NCI-H1694 (cell line): ENCODE results near the gene TEPSIN.
A peak's percentile ranks its signal among the peaks of the same experiment; 100 is the strongest.

Source experiments
- DNase-seq: peaks from one replicate; lab custom pipeline; 2025; lab: John Stamatoyannopoulos, UW

The TEPSIN gene, protein sequence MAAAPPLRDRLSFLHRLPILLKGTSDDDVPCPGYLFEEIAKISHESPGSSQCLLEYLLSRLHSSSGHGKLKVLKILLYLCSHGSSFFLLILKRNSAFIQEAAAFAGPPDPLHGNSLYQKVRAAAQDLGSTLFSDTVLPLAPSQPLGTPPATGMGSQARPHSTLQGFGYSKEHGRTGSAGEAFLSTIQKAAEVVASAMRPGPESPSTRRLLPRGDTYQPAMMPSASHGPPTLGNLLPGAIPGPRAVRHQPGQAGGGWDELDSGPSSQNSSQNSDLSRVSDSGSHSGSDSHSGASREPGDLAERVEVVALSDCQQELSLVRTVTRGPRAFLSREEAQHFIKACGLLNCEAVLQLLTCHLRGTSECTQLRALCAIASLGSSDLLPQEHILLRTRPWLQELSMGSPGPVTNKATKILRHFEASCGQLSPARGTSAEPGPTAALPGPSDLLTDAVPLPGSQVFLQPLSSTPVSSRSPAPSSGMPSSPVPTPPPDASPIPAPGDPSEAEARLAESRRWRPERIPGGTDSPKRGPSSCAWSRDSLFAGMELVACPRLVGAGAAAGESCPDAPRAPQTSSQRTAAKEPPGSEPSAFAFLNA

DNA sequence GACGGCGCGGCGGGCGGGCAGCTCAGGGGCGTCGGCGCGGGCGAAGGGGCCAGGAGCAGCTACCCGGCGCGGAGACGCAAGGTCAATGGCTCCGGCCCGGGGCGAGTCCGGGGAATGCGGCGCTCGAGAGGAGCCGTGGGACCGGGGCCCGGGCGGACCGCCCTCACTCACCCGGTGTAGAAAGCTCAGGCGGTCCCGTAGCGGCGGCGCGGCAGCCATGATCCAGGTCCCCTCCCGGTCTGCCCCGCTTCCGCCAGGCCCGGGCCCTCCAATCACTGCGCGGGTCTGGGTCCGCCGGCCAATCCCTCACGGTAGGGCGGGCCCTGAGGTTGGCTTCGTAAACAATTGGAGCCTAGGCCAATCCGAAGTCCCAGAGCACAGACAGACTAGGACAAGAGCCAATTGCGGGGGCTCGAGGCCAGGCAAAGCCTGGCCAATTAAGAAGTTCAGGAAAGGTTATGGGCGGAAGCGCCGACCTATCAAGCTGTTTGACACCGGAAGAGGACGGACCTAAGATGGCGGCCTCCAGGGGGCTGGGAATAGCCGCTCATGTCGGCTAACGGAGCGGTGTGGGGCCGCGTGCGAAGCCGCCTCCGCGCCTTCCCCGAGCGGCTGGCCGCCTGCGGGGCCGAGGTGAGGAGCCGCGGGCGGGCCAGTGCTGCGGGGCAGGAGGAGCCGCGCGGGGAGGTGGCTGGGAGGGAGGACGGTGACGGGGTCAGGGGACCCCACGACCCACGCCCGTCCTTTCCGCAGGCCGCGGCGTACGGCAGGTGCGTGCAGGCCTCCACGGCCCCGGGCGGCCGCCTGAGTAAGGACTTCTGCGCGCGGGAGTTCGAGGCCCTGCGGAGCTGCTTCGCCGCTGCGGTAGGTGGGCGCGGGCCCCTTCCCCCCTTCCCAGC lies at the start of gene TEPSIN, which contains the start of gene NDUFAF8:
Gene TEPSIN, minus strand, starts transcription at position 241 of the 899 bp plus-strand sequence. Its CDS starts 22 bp downstream, at position 219.
Gene NDUFAF8, plus strand, starts transcription at position 504 of the 899 bp plus-strand sequence. Its CDS starts 46 bp downstream, at position 550.
- DNase-seq = peak; percentile 99

DNA sequence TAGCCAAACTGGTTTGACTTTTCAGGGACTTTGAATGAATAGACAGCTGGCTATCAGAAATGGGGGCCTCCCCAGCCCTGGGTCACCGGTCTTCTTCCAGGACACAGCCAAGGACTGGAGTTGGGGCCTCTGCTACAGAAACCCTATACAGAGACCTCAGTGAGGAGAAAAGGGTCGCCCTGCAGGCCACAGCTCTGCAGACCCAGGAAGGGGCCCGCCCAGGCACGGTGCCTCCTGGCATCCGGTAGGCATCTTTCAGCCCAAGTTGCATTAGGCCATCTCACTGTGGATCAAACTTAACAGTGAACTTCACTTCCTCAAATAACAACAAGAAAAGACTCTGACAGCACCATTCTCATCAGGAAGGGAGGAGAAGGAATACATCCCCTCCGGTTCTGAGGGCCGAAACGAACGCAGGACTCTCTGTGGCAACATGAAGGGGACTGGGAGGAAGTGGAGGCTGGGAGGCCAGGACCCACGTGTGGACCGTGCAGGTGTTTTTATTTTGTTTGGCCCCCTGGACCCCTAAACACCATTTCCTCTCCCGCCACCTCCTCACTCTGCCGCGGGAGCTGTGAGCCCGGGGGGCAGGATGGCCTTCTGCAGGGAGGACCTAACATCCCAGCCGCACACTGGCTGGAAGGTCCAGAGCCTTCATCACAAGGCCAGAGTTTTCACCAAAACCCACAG lies 49.0 kb upstream of the TEPSIN start:
- DNase-seq = no peak

DNA sequence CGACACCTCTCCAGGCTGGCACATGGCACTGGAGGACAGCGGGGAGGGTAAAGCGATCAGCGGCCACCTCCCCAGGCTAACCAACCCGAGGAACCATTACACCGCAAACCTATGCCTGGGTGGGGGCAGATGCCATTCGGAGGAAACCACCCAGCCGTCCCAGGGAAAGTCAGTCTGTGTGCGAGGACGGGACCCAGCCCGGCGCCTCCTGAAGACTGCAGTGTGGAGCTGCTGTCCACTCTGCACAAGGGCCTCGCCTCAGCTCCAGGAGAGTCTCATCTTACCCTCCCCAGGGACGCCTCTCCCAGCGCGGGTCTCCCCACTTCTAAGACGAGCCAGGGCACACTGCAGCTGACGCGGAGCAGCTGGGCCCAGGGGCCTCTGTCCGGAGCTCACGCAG lies 48.3 kb upstream of the TEPSIN start:
- no peak for DNase-seq

- no peak for DNase-seq
Observed at GRCh38 chr17:81286491-81287145, 47.8 kb upstream of the TEPSIN start.

GRCh38 chr17:81285894-81286293 lies 47.0 kb upstream of the TEPSIN start:
- DNase-seq = no peak

- DNase-seq = no peak
Observed at GRCh38 chr17:81285179-81285878, 46.5 kb upstream of the TEPSIN start.

DNA sequence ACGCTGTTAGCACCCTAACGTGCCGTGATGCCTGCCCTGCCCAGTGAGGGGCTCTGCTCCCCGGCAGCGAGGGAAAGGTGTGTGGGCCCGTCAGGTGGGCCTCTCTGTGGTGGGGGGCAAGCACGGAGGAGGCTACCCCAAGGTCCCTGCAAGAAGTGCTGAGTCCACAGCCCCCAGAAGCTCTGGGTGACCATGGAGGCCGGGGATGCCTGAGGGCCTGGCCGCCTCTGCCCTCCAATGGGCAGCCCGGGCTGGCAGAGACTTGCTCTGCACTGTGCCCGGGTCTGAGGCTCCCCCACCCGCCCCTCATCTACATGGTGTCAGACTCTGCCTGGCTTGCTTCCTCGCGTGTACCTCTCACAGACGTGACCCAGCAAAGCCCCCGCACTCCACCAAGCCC lies 44.0 kb upstream of the TEPSIN start:
- no peak for DNase-seq

GRCh38 chr17:81282141-81282540 lies 43.3 kb upstream of the TEPSIN start:
- DNase-seq = no peak

GRCh38 chr17:81280571-81280970 lies 41.7 kb upstream of the TEPSIN start:
- DNase-seq = no peak

DNA sequence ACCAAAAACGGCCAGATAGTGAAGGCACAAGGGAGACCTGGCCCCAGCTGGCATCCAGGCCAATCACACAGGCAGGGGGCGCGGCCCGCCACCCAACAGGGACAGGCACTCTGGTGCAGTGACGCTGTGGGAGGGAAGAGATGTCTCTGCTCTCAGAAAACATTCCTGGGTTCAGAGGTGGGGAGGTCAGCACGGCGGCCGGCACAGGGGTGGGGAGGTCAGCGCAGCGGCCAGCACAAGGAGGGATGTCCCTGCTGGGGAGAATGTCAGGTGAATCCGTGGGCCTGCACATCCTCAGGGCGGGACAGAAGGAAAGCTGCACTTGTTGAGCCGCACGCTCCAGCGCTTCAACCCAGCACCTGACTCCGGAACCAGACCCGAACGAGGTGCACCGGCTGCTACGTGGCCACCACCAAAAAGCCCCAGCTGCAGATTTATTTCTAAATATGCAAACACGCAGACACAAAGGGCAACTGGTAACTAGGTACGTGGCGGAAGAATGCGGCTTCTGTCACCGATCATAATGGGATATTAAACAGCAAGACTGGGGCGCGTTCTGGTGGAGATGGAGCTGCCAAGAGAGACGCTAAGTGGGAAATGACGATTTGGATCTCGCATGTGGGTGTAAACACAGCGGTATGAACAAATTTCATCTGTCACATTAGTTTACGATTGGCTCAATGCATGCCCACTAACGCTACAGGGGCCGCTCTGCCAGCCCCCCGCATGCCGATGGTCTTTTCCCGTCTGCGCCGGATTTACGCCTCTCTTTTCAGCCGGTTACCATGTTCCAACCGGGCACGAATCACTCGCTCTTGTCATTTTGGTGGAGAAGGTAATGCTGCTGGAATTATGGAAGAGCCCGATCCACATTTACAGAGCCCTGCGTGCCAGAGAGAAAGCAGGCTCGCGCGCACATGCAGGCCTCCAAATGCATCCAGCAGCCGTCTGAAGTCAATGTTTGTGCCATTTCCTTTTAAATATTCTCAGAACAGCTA lies 40.7 kb upstream of the TEPSIN start:
- DNase-seq = no peak

- no peak for DNase-seq
Observed at GRCh38 chr17:81278831-81279230, 40.0 kb upstream of the TEPSIN start.

- DNase-seq = no peak
Observed at GRCh38 chr17:81277946-81278693, 39.3 kb upstream of the TEPSIN start.

DNA sequence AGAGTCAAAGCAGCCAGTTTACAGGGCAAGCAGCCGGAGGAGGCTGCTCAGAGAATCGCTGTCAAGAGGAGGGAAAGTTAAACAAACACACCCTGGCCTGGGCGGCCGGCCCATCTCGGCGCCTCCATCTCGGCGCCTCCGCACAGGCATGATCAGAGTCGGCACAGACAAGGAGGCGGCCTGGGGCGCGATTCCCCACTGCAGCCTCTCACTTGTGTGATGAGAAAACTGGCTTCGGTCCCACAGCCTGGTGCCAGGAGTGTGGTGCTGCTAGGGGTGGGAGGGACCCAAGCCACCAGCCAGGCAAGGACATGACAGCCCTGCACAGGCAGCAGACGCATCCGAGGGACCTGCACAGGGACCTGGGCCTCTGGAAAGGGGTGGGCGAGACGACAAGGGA lies 38.6 kb upstream of the TEPSIN start:
- peak; percentile 86 for DNase-seq

- DNase-seq = no peak
Observed at GRCh38 chr17:81276781-81277180, 37.9 kb upstream of the TEPSIN start.

- no peak for DNase-seq
Observed at GRCh38 chr17:81274471-81274855, 35.6 kb upstream of the TEPSIN start.

DNA sequence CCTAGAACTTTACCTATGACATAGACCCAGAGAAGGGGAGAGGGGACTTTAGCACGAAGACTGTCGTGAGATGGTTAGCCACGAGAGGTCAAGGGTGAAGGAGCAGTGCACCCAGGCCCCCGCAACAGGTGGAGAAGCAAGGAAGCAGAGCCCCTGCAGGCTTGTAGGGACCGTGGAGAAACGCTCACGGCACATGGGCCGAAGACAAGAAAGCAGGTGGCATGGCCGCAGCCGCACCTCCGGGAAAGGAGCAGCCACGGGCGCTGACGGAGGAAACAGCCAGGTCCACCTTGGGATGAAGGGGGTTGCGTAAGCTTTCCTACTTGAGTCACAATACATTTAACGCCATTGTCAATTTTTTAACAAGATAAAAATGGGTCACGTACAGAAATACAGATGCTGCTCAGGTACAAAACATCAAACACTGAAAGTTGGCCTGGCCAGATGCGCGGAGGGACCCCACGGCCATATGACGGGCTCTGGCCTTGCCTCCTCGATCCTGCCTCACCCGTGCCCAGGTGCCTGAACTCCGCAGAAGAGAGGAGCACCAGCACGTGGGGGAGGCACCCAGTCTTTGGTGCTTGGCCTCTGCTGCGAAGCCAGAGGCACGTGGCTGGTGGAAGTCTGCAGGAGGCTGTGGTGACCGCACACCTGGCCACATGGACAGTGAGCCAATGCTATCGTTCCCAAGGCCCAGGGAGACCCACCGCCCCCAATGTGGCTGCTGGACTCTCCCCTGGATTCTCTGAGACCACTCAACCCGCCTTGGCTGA lies 35.0 kb upstream of the TEPSIN start:
- DNase-seq = no peak

DNA sequence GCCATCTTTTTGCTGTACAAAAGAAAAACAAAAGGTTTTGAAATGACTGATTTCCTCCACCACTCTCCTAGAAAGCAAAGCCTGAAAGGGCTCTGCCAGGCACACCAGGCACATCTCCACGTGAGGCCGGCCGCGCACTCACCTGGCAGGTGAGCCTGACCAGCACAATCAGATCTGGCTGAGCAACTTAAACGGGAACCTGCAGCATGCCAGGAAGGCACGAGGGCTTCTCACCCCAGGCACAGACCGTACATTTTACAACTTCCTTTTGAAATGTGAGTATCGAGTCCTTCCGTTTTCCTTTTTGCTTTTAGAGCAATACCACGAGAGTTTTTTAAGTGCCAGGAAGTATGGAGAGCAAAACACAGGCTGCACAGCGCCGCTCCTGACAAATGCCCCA lies 33.8 kb upstream of the TEPSIN start:
- DNase-seq = no peak

DNA sequence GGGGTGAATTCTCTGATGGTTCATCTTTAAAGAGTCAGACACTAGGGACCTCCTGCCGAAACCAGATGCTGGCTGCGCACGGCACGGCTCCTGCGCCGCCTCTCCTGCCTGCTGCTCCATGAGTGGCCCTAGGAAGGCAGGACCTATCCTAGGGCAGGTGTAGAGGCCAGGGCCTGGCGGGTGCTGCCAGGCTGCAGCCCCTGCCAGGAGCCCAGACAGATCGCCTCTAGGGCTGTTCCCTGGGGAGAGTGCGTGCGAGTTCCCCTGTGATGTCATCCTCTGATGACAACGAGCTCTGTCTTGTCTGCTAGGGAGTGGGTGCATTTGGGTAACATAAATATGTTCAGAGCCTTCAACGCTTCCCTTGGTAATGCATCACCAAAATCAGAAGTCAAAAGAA lies 32.4 kb upstream of the TEPSIN start:
- DNase-seq = no peak
